ENCODE data around the gene LRRC17.

GRCh38 chr7:102988088-102988487, 75.3 kb downstream of the LRRC17 start:
- no peak for TF ChIP-seq POLR2A (IDR thresholded peaks at IDR 0.05; ENCODE audit: low read depth, low read length)
- no peak for TF ChIP-seq POLR2AphosphoS5 (IDR thresholded peaks at IDR 0.05; ENCODE audit: low read depth, low read length)
- no peak for TF ChIP-seq TAF1 (IDR thresholded peaks at IDR 0.05; ENCODE audit: borderline replicate concordance, low read depth, low read length)
